ENCODE data around the gene MPDZ.

DNA sequence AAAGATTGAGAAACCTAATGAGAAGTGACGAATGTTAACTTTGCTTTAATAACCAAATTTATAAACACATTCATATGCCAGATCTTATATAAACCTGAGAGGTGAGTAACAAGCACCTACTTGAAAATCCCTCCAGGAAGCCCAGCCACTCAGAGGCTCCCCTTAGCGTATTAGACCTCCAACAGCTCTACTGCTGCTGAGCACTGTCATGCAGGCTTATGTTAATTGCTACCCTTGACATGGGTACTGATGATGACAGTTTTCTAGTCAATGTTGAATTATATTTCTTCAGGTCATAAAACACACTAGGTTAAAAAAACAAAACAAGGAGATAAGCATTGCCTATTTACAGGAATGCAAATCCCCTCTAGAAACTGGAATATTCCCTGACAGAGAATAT is 161.2 kb downstream of the MPDZ start:
- TF ChIP-seq HINFP (CRISPR knock-in tag; IDR thresholded peaks at IDR 0.05; ENCODE audit: low read depth), result no peak
- TF ChIP-seq, protein P1, sequence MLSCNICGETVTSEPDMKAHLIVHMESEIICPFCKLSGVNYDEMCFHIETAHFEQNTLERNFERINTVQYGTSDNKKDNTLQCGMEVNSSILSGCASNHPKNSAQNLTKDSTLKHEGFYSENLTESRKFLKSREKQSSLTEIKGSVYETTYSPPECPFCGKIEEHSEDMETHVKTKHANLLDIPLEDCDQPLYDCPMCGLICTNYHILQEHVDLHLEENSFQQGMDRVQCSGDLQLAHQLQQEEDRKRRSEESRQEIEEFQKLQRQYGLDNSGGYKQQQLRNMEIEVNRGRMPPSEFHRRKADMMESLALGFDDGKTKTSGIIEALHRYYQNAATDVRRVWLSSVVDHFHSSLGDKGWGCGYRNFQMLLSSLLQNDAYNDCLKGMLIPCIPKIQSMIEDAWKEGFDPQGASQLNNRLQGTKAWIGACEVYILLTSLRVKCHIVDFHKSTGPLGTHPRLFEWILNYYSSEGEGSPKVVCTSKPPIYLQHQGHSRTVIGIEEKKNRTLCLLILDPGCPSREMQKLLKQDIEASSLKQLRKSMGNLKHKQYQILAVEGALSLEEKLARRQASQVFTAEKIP (CRISPR knock-in tag; IDR thresholded peaks at IDR 0.05; ENCODE audit: borderline replicate concordance), result no peak
- TF ChIP-seq KDM5A (IDR thresholded peaks at IDR 0.05; ENCODE audit: borderline replicate concordance, low read length), result no peak
- TF ChIP-seq EZH2 (conservative IDR thresholded peaks at IDR 0.05; ENCODE audit: low read depth, low read length), result no peak
